GM19328 (cell line): ENCODE measurements around the gene GTPBP4.

Experiments used
- ATAC-seq: cut with Tn5 transposase; IDR thresholded peaks from one replicate; pipeline ENCODE4 v1.9.1; 2021; ENCODE audit warnings: mild to moderate bottlenecking, moderate library complexity; ENCODE audit not compliant: unreplicated experiment

GTPBP4 gene

GRCh38 chr10:987870-988666 lies at the start of gene GTPBP4:
Gene GTPBP4 (plus strand): TSS chr10:988434. CDS start chr10:988480, 46 bp downstream.
- ATAC-seq, result peak; percentile 94

DNA sequence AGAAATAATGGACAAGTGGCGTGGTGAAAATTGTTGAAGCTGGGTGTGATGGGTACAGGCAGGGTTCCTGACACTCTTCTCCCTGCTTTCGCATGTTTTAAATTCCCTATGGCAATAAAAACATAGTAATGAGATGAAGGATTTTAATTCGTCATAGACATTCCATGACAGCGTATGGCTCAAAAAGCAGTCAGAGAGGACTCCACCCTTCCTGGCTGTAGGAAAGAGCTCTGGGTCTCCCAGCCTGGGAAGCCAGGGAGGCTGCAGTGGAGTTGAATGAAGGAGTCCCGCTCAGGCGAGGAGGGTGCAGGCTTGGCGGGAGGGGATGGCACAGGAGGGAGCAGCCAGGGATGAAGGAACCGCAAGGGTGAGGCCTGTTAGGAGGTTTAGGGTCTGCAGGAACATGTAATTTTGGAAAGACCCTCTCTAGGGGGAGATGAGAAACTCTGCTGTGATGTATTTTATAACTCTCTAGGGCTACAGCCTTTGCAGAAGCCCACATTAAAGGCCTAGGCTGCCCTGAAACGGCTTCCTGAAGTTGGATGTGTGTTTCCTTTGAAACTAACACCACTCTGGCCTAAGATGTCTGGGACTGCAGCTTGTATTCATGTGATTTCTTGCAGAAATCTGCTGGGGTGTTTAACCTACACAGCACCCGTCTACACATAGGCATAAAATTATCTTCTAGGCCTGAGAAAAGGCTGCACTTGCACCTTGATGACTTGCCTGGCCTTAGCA lies 49.1 kb upstream of the GTPBP4 start:
- no peak for ATAC-seq

DNA sequence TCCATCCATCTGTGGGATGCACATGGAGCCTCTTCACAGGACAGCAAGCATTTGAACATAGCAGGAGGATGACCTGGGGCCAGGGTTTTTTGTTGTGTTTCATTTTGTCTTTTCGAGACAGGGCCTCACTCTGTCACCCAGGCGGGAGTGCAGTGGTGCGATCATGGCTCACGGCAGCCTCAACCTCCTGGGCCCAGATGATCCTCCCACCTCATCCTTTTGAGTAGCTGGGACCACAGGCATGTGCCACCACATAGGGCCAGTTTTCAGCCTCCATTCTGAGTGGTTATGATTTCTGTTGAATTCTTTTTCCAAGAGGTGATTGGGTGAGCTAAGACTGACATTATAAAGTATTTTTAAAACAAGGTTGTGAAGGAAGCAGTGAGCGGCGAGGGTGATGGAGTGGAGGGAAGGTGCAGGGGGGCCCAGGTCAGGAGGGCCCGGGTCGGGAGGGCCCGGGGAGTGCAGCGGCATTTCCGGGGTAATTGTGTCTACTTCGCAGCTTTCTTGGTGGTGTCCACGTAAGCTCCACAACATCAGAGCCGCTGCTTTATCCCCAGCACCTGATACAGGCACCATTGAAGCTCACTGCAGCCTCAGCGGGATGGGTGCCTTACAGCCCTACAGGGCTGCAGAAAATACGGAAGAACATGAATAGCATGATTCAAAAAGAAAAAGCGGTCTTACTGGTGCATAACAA lies 44.8 kb upstream of the GTPBP4 start:
- peak; percentile 45 for ATAC-seq

DNA sequence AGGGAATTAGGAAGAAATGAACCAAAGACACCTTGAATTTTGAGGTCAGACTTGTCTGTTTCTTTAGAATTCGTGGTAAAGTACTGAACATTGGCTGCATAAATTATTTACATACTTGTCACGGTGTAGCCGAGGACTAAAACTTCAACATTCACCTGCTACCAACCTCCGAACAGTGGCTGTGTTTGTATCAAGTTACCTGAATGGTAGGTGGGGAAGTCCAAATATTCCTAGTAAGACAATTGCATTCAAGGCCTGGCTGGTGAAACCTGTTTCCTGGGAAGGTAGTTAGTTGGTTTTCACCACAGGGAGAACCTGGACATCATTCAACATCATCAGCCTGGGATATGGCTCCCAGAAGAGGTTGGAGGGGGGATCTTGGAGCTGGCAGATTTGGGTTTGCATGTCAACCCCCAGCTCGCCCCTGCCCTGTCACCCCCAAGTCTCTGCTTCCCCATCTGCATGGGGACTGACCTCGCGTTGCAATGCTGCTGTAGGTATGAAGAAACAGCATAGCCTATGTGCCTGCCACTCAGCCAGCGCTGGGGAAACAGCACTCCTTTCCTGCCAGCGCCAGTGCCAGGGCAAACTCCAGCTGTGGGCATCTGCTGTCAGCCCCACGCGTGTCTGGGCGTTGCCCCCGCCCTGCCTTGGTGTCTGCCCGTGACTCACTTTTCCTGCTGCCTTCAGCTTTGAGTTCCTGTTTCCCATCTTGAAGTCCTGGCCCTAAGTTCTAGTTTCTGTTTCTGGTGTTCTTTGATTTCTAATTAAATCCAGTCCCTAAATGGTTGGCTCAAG lies 44.0 kb upstream of the GTPBP4 start:
- peak; percentile 38 for ATAC-seq

DNA sequence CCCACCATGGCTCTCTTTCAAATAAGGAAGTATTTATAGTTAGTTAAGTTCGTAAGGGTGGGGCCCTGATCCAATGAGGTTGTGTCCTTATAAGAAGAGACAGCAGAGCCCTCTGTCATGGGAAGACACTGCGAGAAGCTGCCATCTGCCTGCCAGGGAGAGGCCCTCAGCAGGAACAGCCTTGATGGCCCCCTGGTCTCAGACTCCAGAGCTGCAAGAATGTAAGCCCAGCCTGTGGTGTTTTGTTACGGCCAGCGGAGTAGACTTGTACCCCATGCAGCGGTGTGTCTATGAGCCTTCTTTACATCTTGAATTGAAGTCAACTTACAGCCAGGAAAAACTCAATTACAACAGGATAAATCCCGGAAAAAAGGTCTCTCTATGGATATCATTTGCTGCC lies 42.5 kb upstream of the GTPBP4 start:
- no peak for ATAC-seq

DNA sequence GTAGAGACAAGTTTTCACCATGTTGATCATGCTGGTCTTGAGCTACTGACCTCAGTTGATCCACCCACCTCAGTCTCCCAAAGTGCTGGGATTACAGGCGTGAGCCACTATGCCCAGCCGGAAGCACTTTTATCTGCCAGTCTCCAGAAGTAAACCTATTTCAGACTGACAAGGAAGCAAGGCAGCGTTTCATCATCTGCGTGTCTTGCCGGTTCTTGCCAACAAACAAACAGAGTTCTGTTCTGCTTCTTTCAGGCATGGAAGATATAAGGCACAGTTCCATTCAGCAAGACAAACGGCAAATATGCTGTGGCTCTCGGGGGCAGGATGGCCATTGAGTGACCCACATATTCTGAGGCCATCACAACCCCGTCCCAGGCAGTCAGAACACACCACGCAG lies 41.2 kb upstream of the GTPBP4 start:
- no peak for ATAC-seq

DNA sequence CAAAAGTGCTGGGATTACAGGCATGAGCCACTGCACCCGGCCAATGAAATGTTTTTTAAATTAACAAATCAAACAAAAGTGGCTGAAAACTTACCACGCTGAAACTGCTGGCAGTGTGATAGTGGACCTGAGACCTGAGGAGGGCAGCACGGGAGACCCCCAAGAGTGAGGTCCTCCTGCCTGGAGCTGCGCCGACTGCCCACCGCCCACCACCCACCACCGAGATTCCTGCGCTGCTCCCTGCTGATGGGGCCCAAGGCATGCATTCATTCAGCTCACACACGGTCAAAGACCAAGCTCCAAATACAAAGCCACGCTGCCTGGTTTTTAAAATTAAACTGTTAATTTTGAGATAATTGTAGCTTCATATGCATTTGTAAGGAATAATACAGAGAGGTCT lies 40.4 kb upstream of the GTPBP4 start:
- no peak for ATAC-seq

GRCh38 chr10:948347-948746 lies 39.9 kb upstream of the GTPBP4 start:
- no peak for ATAC-seq

DNA sequence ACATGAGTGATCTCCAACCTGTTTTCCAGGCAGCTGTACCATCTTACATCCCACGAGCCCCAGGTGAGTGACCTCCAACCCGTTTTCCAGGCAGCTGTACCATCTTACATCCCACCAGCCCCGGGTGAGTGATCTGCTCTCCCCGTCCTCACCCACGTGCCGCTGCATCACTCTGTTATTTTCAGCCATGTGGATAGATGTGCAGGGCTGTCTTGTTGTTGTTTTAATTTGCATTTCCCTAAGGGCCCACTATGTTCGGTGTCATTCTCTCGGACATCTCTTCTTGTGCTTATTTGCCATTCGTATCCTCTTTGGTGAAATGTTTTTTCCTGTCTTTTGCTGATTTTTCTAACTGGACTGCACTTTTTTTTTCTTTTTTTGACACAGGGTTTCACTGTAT lies 38.8 kb upstream of the GTPBP4 start:
- ATAC-seq, result no peak

DNA sequence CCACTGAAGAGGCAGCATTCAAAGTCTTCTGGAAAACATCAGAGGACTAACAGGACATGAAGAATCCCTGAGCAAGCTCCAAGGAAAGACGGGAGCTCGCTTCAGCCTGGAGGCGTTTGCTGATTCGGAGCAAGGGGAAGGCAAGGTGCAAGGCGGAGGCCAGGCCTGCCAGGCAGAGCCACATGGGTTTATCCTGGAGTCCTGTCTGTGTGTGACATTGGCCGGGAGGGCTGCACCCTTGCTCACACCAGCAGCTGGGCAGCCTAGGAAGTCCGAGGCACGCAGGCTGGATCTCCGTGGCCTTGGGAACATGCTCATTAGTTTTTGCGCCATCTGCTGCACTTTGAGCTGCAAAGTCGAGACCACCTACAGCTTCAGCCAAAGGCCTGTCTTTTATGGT lies 34.4 kb upstream of the GTPBP4 start:
- no peak for ATAC-seq

- ATAC-seq, result no peak
Measured at GRCh38 chr10:954396-954795, 33.8 kb upstream of the GTPBP4 start.

DNA sequence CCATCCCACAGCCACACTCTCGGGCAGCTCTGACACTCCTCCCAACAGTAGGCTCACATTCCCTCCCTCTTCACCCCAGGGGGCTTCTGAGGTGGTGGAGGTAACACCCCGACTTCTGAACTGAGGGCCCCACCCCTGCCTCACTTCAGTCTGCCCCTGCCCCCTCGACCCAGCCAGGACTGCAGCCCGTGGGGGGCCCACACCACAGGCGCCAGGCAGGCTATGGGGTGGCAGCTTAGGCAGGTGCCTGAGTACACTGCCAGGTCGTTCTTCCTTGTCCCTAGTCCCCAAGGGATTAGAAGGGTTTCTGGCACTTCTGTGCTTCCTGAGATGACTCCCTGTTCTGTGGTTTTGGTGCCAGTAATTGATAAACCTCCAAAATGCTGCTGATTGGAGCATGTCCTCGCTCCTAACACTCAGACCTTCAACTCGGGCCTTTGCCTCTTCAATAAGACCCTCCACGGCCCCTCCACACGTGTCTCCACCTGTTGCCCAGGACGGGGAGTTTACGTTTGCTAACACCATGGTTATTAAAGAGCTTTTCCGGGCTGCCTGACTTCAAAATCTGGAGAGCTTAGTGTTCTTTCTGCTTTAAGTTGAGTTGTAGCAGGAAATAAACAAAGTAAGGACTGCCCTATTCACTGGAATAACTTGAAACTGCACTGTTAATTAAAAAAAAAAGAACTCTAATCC lies 33.0 kb upstream of the GTPBP4 start:
- no peak for ATAC-seq

GRCh38 chr10:955820-956217 lies 32.4 kb upstream of the GTPBP4 start:
- ATAC-seq, result no peak

GRCh38 chr10:958106-958505 lies 30.1 kb upstream of the GTPBP4 start:
- no peak for ATAC-seq

GRCh38 chr10:958856-959255 lies 29.4 kb upstream of the GTPBP4 start:
- no peak for ATAC-seq

- no peak for ATAC-seq
Measured at GRCh38 chr10:962342-962741, 25.9 kb upstream of the GTPBP4 start.

- no peak for ATAC-seq
Measured at GRCh38 chr10:963186-963585, 25.0 kb upstream of the GTPBP4 start.

DNA sequence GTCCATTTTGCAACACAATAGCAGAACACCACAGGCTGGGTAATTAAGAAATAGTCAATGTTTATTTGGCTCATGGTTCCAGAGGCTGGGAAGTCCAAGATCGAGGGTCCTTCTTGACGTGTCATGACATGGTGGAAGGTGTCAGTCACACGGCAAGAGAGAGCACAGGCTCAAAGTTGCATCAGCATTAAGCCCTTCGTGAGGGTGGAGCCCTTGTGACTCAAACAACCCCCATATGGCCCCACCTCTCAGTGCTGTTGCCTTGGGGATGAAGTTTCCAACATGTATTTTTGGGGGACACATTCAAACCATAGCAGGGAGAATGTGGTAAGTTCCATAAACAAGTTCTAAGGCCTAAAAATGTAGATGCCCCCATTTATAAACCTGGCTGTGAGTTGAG lies 24.6 kb upstream of the GTPBP4 start:
- ATAC-seq, result no peak

- ATAC-seq, result no peak
Measured at GRCh38 chr10:964321-964987, 23.8 kb upstream of the GTPBP4 start.

DNA sequence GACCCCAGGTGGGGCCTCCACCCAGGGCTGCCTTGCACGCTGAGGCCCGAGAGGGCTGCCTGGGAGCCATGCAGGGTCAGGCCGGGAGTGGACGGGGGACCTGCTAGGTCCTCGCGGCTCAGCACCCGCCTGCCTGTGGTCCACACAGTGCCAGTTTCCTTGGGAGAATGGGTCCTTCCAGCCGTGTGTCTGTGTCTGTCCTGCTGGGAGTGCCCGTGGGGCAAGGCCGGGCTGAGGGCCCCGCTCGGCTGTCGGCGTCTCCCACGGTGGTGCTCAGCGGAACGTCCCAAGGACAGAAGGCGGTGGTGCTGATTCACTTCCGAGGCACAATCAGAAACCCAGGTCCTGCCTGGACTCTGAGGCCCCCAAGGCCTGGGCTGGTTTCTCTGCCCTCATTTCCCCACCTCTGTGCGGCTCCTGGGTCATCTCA lies 23.2 kb upstream of the GTPBP4 start:
- ATAC-seq, result no peak
